LNCaP clone FGC (cell line): ENCODE data around the gene AGBL4.

Experiments used
- DNase-seq: peaks from one replicate; pipeline ENCODE4 v3.0.0-alpha.2; 2011; ENCODE audit warnings: low read depth
- H3K4me3 ChIP-seq: 2 replicates; pipeline ENCODE4 v1.5.1; 2011; ENCODE audit warnings: mild to moderate bottlenecking, low read depth, low read length, control low read depth
- CTCF ChIP-seq: IDR thresholded peaks from 2 replicates; pipeline ENCODE4 v1.5.1; 2012; ENCODE audit warnings: mild to moderate bottlenecking; ENCODE audit not compliant: control insufficient read depth, insufficient read depth; ENCODE audit errors: extremely low read depth

AGBL4 gene

DNA sequence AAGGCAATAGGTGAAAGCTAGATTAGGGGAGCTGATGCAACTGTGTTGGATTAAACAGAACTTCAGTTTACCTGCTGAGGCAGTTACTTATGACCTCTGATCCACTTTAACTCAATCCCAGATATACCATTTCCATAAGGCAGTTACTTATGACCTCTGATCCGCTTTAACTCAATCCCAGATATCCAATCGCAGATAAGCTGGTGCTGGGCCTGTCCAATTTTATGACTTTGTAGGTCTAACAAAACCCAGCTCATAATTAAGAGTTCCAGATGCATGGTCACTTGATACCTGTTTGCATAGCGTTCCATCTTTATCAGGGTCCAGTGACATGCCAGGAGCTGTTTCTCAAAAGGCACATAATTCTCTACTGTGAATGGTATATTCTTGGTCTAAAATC, 396.0 kb downstream of the AGBL4 start:
- DNase-seq: no peak
- H3K4me3 ChIP-seq: no peak overlapping the region
- no peak for TF ChIP-seq CTCF

- DNase-seq: no peak
- no peak overlapping the region for H3K4me3 ChIP-seq
- no peak for TF ChIP-seq CTCF
Observed at GRCh38 chr1:49626472-49626871, 397.3 kb downstream of the AGBL4 start.

GRCh38 chr1:49622877-49623276, 400.9 kb downstream of the AGBL4 start:
- H3K4me3 ChIP-seq: no peak overlapping the region
- no peak for DNase-seq
- no peak for TF ChIP-seq CTCF

GRCh38 chr1:49606082-49606481, 417.7 kb downstream of the AGBL4 start:
- H3K4me3 ChIP-seq: no peak overlapping the region
- TF ChIP-seq CTCF: no peak
- DNase-seq: no peak

DNA sequence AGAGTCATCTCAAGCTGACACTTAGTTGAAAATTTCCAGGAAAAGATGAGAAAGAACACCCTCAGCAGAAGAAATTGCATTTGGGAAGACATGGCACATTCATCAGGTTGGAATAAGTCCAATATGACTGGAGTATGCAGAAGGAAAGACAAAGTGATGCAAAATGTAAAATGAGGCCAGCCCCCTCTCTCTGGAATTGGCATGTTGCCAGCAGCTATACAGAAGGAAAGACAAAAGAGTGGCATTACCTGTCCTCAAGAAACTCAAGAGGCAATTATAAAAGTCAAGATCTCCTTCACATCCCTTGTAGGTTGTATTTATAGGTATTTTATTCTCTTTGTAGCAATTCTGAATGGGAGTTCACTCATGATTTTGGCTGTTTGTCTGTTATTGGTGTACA, 426.3 kb downstream of the AGBL4 start:
- no peak for TF ChIP-seq CTCF
- DNase-seq: no peak
- no peak overlapping the region for H3K4me3 ChIP-seq

GRCh38 chr1:49576327-49576901, 447.3 kb downstream of the AGBL4 start:
- DNase-seq: no peak
- no peak for TF ChIP-seq CTCF
- H3K4me3 ChIP-seq: no peak overlapping the region

DNA sequence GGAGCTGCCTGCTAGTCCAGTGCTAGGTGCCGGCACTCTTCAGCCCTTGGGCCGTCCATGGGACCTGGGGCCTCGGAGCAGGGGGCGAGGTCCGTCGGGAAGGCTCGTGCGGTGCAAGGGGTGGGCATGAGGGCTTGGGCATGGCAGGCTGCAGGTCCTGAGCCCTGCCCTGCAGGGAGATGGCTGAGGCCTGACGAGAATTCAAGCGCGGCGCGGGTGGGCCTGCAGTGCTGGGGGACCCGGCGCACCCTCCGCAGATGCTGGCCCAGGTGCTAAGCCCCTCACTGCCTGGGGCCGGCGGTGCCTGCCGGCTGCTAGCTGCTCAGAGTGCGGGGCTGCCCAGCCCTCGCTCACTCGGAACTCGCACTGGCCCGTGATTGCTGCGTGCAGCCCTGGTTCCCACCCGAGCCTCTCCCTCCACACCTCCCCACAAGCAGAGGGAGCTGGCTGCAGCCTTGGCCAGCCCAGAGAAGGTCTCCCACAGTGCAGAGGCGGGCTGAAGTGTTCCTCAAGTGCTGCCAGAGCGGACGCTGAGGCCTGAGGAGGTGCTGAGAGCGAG, 467.0 kb downstream of the AGBL4 start:
- no peak for TF ChIP-seq CTCF
- H3K4me3 ChIP-seq: no peak overlapping the region
- no peak for DNase-seq
